COLO668 (cell line): ENCODE results near the gene RENBP.

ENCODE experiments used
- DNase-seq: peaks from one replicate; lab custom pipeline; 2025; ENCODE audit not compliant: unreplicated experiment; lab: John Stamatoyannopoulos, UW

The RENBP gene

DNA sequence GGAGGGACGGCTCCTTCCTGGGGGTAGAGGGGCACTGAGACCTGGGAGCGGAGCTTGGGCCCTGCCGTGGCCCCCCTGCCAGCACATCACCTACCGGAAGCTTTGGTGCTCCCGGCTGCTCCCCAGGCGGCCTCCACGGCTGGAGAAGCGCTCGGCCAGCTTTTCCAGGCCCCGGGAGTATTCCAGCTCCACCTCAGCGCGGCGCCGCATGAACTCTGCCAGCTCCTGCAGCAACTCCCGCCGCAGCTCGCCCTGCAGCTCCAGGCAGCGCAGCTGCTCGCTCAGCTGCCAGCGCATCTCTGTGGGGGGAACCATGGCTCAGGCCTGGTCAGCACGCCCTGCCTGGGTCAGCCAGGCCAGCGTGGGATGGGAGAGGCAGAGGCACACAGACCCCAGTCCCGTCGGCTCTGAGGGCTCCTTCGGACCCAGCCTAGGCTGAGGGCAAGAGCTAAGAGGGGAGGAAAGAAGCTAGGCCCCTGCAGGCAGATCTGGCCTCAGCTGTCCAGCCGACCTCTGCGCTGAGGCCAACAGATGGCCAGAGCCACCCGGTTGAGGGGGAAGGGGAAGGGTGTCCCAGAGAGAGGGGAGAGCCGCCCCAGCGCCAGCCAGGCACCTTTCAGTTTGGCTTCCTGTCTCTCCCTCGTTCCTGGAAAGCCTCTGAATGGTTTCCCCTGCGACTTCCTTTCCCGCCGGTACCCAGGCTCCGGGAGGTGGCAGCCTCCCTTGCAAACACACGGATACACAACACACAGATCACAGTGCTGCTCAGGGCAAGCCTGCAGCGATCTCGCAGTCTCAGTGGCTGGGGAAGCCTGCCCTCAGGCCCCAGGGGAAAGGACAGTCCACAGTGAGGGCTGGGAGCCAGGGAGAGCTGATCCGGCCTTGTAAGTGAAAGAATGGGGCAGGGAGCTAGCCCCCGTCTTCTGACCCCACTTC lies 22.7 kb downstream of the RENBP start:
- DNase-seq: no peak

GRCh38 chrX:153921070-153921469 lies 23.4 kb downstream of the RENBP start:
- no peak for DNase-seq

DNA sequence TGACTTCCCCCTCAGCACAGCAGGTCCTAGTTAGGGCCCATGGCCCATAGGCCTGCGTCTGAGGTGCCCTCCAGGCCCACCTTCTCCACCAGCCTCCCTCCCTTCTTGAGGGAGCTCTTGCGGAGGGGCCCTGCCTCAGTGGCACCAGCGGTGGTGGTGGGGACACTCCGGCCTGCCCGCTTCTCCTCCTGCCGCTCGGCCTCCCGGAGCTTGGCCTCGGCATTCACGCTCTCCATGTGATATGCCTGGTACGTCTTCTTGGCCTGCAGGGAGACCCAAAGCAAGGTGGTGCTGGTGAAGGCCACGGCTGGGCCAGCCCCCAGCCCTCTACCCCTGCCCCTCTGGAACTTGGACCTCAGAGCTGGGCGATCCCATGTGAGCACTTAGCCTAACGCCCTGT lies 23.9 kb downstream of the RENBP start:
- no peak for DNase-seq

- no peak for DNase-seq
These were observed 25.2 kb downstream of the RENBP start for GRCh38 chrX:153919281-153919680.

DNA sequence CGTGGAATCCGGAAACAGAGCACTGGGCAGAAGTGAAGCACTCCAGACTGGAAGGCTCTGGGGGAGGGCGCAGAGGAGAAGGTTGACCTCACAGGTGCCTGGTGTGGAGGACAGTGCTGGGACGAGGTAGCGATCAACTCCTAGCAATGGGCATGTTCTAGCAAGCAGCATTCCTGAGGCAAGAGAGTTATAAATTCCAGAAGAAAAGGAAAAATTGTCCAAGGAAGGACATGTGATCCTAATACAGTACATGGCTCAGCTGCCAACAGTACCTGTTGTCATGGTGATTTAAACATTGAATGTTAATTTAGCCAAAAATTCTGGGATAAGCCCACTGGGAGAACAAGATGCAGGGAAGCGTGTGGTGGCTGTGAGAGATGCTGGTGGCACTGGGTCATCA lies 26.6 kb downstream of the RENBP start:
- no peak for DNase-seq

DNA sequence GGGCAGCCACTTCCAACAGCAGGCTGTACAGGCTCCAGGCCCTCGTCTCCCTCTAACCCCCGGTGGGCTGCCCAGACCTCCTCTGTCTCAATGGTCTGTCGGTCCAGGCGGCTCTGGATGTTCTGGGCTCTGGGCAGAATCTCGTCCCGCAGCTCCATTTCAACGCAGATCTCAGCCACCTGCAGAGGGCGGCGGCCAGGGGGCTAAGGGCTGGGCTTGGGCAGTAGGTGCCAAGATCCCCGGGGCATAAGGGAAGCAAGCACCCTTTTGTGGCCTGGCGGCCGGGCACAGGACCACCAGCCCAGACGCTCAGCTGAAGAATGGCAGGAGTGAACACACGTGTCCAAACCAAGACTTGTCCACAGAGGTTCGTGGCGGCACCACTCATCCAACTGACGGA lies 30.7 kb downstream of the RENBP start:
- no peak for DNase-seq

DNA sequence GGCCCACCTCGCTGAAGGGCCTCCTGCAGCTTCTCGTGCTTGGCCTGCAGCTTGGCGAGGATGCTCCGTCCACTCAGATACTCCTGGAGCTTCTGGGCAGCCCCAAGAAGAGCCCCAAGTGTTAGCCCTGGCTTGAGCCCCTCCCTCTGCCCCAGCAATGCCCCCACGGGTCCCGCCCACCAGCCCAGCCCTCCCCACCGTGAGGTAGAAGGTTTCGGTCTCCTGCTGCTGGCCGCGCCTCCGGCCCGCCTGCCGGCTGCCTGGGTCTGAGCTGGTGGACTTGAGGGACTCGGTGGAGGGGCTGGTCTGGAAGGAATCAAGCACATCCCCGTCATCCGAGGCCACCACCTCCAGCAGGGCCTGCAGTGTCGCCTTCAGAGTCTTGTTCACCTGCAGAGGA lies 31.2 kb downstream of the RENBP start:
- DNase-seq: no peak

DNA sequence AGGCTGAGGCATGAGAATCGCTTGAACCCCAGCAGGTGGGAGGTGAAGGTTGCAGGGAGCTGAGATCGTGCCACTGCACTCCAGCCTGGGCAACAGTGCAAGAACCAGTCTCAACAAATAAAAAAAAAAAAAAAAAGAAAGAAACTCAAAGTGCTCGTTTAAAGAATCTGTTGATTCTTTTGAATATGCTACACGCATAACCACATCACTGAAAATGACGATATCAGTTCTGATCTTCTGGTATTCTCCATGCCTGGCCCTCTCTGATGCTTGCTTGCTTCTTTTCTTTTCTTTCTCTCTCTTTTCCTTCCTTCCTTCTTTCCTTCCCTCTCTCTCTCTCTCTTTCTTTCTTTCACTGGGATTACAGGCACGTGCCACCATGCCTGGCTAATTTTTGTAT lies 32.6 kb downstream of the RENBP start:
- no peak for DNase-seq

DNA sequence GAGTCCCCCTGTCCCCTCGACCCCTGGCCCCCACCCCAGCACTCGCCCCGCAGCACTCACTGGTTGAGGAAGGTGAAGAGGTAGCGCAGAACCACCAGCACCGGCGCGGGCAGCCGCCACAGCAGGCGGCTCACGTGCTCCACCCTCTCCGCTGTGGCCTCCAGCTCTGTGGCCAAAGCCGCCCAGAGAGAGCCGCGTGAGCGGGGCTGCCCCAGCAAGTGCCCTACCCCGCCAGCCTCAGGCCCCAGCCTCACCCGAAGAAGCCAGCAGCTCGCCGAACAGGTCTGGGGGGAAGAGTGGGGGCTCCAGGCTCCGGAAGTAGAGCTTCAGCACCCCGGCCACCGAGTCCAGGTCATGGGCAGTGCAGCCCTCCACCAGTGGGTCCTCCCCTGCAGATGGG lies 34.0 kb downstream of the RENBP start:
- no peak for DNase-seq

DNA sequence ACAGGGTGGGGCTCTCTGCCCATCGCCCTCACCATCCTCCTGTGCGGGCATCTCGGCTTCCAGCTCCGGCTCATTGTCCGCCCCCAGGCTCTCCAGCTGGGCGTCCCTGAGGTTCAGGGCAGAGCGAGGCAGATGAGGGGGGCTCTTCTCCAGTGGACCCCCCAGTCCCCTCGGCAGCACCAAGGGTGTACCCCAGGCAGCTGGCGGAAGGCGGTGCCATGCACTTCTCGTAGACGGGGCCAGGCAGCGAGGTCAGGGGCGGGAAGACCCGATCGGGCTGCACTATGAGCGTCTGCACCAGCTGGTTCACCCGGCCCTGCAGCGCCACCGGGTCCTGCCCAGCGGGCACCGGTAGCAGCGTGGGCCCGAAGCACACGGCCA lies 34.5 kb downstream of the RENBP start:
- DNase-seq: no peak

DNA sequence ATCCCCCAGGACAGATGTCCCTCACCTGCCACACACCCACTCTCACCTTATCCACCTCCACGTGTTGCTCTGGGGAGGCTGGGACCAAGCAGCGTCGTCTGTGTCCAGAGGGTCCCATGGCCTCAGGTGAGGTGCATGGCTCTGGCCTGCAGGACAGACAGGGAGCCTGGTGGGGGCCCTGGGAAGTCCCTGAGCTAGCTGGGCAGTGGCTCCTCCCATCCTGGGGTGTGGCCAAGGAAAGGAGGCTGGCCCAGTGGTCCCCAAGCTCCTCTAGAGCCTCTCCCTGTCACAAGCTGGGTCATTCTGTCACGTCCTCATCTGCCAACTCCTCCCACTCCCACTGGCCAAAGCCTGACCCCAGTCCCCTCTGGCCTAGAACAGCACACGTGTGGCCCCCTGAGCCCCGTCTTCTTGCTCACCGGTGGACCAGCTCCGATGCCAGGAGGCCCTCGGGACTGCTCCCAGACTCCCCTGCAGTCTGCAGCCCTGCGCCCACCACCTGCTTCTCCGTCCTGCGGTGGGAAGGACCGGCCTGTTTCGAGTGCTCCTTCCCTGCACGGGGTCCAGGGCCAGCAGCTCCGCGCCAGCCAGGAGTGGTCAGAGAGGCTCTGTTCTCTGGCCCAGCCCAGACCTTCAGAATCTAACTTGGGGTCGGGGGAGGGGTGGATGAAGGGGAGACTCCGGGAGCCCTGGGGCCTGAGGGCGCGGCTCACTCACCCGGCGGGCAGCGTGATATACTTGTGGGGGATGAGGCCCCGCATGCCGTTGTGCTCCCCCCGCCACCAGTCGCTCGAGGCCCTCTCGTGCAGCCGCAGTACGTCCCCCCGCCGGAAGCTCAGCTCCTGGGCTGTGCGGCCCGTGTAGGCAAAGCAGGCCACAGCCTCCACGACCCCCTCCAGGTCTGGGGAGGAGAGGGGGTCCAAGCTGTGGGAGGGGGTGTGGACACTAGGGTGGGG lies 35.1 kb downstream of the RENBP start:
- DNase-seq: no peak

DNA sequence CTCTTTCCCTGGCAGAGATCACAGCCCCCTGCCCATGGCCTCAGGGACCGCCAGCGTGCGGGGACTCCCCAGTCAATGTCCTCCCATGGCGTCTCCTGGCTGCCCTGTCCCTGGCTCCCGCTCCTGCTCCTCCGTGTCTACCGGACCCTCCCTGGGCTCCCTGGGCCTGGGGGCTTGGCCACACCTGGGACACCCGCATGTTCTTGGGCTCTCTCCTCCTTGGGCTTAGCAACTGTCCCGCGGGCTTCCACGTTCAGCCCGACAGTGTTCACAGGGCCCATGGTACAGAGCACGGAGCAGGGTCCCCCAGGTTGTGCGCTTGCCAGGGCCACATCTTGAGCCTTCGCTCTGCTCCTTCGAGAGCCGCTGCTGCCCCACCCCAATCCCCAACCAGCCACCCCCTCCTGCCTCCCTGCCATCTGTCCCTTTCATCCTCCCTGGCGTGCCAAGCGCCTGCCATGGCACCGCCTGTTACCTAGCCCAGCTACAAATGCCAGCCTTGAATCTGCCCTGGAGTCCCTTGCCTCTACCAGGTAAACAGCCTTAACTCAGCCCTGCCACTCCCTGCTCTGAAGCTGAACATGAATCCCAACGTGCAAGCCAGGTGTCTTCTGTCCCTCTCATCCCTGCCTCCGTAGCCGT lies 36.1 kb downstream of the RENBP start:
- DNase-seq: no peak

DNA sequence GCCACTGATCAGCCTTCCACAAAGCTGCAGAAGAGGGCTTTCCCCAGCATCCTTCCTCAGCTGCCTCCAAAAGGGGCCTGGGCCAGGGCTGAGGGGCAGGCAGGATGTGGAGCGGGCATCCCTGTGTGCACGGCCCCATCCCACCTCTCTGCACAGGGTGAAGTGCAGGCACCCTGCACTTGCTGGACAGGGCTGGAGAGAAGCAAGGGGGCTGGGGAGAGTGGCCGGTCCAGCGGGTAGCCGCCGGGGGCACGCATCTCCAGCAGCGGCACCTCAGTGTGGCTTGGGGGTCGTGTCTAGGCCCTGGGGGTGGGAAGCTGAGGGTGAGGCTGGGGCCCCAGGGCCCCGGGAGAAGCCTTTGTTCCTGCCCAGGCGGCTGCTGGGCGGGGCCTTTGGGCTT lies 37.0 kb downstream of the RENBP start:
- DNase-seq: no peak

DNA sequence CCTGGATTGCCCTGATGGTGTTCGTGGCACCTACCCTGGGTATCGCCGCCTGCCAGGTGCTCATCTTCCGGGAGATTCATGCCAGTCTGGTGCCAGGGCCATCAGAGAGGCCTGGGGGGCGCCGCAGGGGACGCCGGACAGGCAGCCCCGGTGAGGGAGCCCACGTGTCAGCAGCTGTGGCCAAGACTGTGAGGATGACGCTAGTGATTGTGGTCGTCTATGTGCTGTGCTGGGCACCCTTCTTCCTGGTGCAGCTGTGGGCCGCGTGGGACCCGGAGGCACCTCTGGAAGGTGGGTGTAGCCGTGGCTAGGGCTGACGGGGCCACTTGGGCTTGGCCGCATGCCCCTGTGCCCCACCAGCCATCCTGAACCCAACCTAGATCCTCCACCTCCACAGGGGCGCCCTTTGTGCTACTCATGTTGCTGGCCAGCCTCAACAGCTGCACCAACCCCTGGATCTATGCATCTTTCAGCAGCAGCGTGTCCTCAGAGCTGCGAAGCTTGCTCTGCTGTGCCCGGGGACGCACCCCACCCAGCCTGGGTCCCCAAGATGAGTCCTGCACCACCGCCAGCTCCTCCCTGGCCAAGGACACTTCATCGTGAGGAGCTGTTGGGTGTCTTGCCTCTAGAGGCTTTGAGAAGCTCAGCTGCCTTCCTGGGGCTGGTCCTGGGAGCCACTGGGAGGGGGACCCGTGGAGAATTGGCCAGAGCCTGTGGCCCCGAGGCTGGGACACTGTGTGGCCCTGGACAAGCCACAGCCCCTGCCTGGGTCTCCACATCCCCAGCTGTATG lies 38.1 kb downstream of the RENBP start:
- no peak for DNase-seq

GRCh38 chrX:153905481-153906095 lies 38.9 kb downstream of the RENBP start:
- peak; percentile 21 for DNase-seq

- no peak for DNase-seq
These were observed 40.2 kb downstream of the RENBP start, which contains the start of gene AVPR2 for GRCh38 chrX:153903991-153904957. Gene AVPR2 (plus strand): TSS chrX:153904673. CDS start chrX:153905146, 473 bp downstream.

GRCh38 chrX:153903238-153903980 lies 41.0 kb downstream of the RENBP start:
- DNase-seq: no peak

GRCh38 chrX:153902385-153902784 lies 42.1 kb downstream of the RENBP start:
- no peak for DNase-seq
